CD4-positive, alpha-beta T cell (primary cell): ENCODE measurements around the gene CDHR2. TPM values are rescaled to one million over a fixed set of nuclear protein-coding genes. Genes with fewer than 3 reads are reported as not detected.

Source experiments
- ATAC-seq: fragments of 200-7000 bp; cut with Tn5 transposase; one replicate; pipeline ENCODE4 v1.10.0; 2022; ENCODE audit warnings: mild to moderate bottlenecking; ENCODE audit not compliant: poor library complexity
- CTCF ChIA-PET: fragments of 350-600 bp; sonication (Branson Sonifier 250); formaldehyde crosslinking; loops from one replicate; lab custom pipeline; 2021; ENCODE audit warnings: antibody characterized with exemption, inconsistent platforms; lab: Charles Lee
- POLR2A ChIA-PET: fragments of 350-600 bp; sonication (Branson Sonifier 250); formaldehyde crosslinking; loops from one replicate; lab custom pipeline; 2021; ENCODE audit warnings: antibody characterized with exemption, inconsistent platforms; lab: Charles Lee
- DNase-seq, 14 experiments: peaks; one replicate each; pipeline ENCODE4 v3.0.0-alpha.2; 2013 to 2020; ENCODE audit warnings: mixed read lengths in 2 of 14
- H3K27ac ChIP-seq, 2 donors: one replicate each; pipeline versions ENCODE4 v1.5.1 to v1.7.0; 2013; ENCODE audit warnings: low read length in 2 of 2, low read depth in 1 of 2, mild to moderate bottlenecking in 1 of 2
- H3K27me3 ChIP-seq, 2 experiments: 1 replicate in 1 of 2; 2 replicates in 1 of 2; pipeline versions ENCODE4 v1.6.1 to v1.7.0; 2013; ENCODE audit warnings: low read length in 2 of 2, control low read depth in 1 of 2, mild to moderate bottlenecking in 1 of 2, moderate library complexity in 1 of 2; ENCODE audit not compliant: insufficient read depth in 2 of 2, control insufficient read depth in 1 of 2
- H3K36me3 ChIP-seq: one replicate; pipeline ENCODE4 v1.6.1; 2013; ENCODE audit warnings: low read length, control low read depth; ENCODE audit not compliant: insufficient read depth
- H3K4me1 ChIP-seq: one replicate; pipeline ENCODE4 v1.6.1; 2013; ENCODE audit warnings: low read length, control low read depth; ENCODE audit not compliant: insufficient read depth
- H3K4me3 ChIP-seq: one replicate; pipeline ENCODE4 v1.5.1; 2013; ENCODE audit warnings: mild to moderate bottlenecking, low read length, moderate library complexity
- H3K9me3 ChIP-seq, 2 experiments: 1 replicate in 1 of 2; 2 replicates in 1 of 2; pipeline versions ENCODE4 v1.6.1 to v1.7.0; 2013; ENCODE audit warnings: low read length in 2 of 2, mild to moderate bottlenecking in 2 of 2, control low read depth in 1 of 2, moderate library complexity in 1 of 2; ENCODE audit not compliant: control insufficient read depth in 1 of 2, insufficient read depth in 1 of 2
- H3K27ac Mint-ChIP-seq: one replicate; pipeline ENCODE4 v1.8.0; 2020; ENCODE audit warnings: mixed read lengths
- H3K27me3 Mint-ChIP-seq: one replicate; pipeline ENCODE4 v1.8.0; 2021; ENCODE audit warnings: mixed read lengths
- H3K36me3 Mint-ChIP-seq: one replicate; pipeline ENCODE4 v1.8.0; 2021; ENCODE audit warnings: low read depth, mixed read lengths
- H3K4me1 Mint-ChIP-seq: one replicate; pipeline ENCODE4 v1.8.0; 2021; ENCODE audit warnings: low read depth, mixed read lengths
- H3K4me3 Mint-ChIP-seq: one replicate; pipeline ENCODE4 v1.8.0; 2020; ENCODE audit warnings: mild to moderate bottlenecking, mixed read lengths
- H3K9me3 Mint-ChIP-seq: one replicate; pipeline ENCODE4 v1.8.0; 2020; ENCODE audit warnings: mixed read lengths
- intact Hi-C, 2 experiments: fragments of 100-400 bp; cut with DNase I in 1 of 2; cut with micrococcal nuclease in 1 of 2; formaldehyde crosslinking; loops; one replicate each; pipeline versions ENCODE4 v1.15.1 to v1.9.0; 2023 to 2025; cut with DNase I, micrococcal nuclease
- total RNA-seq, 174 experiments: library from RNA in 2 of 174; stranded (reverse) in 2 of 174; gene quantifications; one replicate each; pipeline ENCODE4 v1.2.3 and lab custom pipeline; 2021 to 2026
- TF ChIP-seq, protein P1 (sequence below): fragments of 200-600 bp; IDR thresholded peaks from one replicate; pipeline ENCODE4 v1.8.0; 2022; ENCODE audit warnings: antibody characterized with exemption, mild to moderate bottlenecking

Gene CDHR2
- total RNA-seq, 2 experiments from 2014 or later, result 1.6 to 2.0 TPM

DNA sequence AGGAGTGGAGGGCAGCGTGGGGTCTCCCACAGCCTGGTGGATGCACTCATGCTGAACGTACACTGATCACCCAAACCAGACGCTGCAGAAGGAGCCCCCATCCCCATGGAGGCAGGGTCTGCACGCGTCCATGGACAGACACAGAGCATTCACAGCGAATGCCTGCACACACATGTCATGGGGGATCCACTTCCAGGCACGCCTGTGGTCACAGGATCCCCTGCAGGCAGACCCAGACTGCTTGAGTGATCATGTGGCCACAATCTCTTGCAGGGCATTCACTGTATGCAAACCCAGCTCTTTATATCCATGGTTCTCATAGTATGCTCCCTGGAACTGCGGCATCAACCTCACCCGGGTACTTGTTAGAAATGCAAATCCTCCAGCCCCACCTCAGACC is 75.8 kb downstream of the CDHR2 start:
- Histone ChIP-seq H3K4me3 (no peak overlapping the region), H3K27ac (no peak overlapping the region), H3K27me3 (peaks cover 49 to 54% of the 10 kb centered on the region in 2 experiments), H3K36me3 (no peaks in the 10 kb centered on the region), H3K4me1 (peaks cover 16% of the 10 kb centered on the region), H3K9me3 (peaks cover 0 to 30% of the 10 kb centered on the region in 2 experiments)
- ChIA-PET CTCF (no interaction called here), POLR2A (no interaction called here)
- H3K4me3 Mint-ChIP-seq, result no peak overlapping the region
- intact Hi-C loops, result no loop called here
- no peaks in the 10 kb centered on the region for H3K9me3 Mint-ChIP-seq
- H3K27me3 Mint-ChIP-seq, result peaks cover 80% of the 10 kb centered on the region
- H3K4me1 Mint-ChIP-seq, result peaks cover 7% of the 10 kb centered on the region
- H3K27ac Mint-ChIP-seq, result no peak overlapping the region
- no peaks in the 10 kb centered on the region for H3K36me3 Mint-ChIP-seq
- TF ChIP-seq, protein P1, sequence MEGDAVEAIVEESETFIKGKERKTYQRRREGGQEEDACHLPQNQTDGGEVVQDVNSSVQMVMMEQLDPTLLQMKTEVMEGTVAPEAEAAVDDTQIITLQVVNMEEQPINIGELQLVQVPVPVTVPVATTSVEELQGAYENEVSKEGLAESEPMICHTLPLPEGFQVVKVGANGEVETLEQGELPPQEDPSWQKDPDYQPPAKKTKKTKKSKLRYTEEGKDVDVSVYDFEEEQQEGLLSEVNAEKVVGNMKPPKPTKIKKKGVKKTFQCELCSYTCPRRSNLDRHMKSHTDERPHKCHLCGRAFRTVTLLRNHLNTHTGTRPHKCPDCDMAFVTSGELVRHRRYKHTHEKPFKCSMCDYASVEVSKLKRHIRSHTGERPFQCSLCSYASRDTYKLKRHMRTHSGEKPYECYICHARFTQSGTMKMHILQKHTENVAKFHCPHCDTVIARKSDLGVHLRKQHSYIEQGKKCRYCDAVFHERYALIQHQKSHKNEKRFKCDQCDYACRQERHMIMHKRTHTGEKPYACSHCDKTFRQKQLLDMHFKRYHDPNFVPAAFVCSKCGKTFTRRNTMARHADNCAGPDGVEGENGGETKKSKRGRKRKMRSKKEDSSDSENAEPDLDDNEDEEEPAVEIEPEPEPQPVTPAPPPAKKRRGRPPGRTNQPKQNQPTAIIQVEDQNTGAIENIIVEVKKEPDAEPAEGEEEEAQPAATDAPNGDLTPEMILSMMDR, result no peak
- DNase-seq (no peak), ATAC-seq (no peak)

DNA sequence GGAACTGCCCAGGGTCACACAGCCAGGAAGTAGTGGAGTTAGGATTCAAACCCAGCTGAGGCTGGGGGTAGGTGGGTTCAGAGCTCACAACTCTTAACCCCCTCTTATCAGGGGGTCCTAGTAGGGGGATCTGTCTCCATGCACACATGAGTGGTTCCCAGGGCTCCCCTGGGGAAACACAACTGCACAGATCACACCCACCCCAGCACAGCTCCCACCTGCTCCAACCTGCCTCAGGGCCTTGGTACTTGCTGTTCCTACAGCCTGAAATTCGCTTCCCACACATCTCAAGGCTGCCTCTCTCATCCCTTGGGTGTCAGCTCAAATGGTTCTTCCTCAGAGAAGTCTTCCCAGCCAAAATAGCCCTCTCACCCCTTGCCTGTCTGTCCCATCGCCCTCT is 76.4 kb downstream of the CDHR2 start:
- TF ChIP-seq, protein P1, result no peak
- ChIA-PET CTCF (no interaction called here), POLR2A (no interaction called here)
- Mint-ChIP-seq H3K36me3 (no peaks in the 10 kb centered on the region), H3K4me1 (peaks cover 2% of the 10 kb centered on the region), H3K9me3 (no peaks in the 10 kb centered on the region), H3K4me3 (no peak overlapping the region), H3K27me3 (peaks cover 76% of the 10 kb centered on the region), H3K27ac (no peak overlapping the region)
- no peak overlapping the region for H3K4me3 ChIP-seq
- intact Hi-C loops, result no loop called here
- H3K4me1 ChIP-seq, result peaks cover 13% of the 10 kb centered on the region
- H3K27me3 ChIP-seq, result peaks cover 48 to 50% of the 10 kb centered on the region in 2 experiments
- ATAC-seq (no peak), DNase-seq (no peak)
- no peak overlapping the region for H3K27ac ChIP-seq
- H3K9me3 ChIP-seq, result peaks cover 0 to 24% of the 10 kb centered on the region in 2 experiments
- no peaks in the 10 kb centered on the region for H3K36me3 ChIP-seq

DNA sequence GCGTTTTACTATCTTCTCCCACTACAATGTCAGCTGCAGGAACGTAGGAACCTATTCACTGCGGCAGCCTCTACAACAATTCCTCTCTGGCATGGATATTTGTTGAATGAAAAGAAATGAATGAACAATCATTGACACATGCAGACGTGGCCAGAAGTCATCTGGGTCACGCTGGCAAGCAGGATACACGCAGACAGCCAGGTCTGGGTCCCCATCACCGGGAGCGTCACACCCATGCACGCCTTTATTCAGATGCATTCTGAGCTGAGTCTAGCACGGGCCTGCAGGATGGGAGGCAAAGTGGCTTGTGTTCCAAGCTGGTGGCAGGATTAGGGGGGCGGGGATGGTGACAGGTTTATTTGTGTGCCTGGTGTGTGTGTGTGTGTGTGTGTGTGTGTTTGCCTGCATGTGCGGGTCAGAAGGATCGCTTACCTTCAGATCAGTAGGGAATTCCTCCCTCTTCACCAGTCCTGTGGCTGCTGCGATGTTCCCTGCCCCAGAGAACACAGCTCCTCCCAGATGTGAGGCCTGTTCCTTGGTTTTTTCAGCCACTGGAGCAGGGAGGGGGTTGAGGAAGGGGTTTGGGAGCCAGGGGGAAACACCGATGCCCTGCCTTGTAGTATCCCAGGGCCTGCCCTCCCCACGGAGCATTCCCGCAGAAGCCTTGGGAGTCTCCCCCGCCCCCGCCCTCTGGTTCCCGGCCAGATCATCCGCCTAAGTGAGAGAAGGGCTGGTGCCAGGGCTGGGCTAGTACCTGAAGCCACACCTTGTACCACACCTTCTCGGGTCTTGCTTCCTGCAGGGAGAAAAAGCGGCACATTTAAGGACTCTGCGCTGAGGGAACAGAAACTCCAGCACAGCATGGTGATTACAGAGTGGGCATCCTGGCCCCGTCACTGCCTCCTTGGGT is 77.1 kb downstream of the CDHR2 start:
- Mint-ChIP-seq H3K9me3 (no peaks in the 10 kb centered on the region), H3K4me1 (peaks cover 7% of the 10 kb centered on the region), H3K4me3 (no peak overlapping the region), H3K36me3 (no peaks in the 10 kb centered on the region), H3K27ac (no peak overlapping the region), H3K27me3 (peaks cover 76% of the 10 kb centered on the region)
- POLR2A ChIA-PET, result no interaction called here
- intact Hi-C loops, result no loop called here
- Histone ChIP-seq H3K27me3 (peaks cover 48 to 49% of the 10 kb centered on the region in 2 experiments), H3K36me3 (no peaks in the 10 kb centered on the region), H3K9me3 (peaks cover 0 to 18% of the 10 kb centered on the region in 2 experiments), H3K4me1 (peaks cover 15% of the 10 kb centered on the region), H3K27ac (no peak overlapping the region), H3K4me3 (no peak overlapping the region)
- CTCF ChIA-PET, result no interaction called here
- no peak for DNase-seq
- no peak for ATAC-seq
- TF ChIP-seq, protein P1, result no peak
